ENCODE results near the gene TAF8.

The TAF8 gene

GRCh38 chr6:42083530-42083929 lies 33.2 kb downstream of the TAF8 start:
- Histone ChIP-seq H4K20me1 (ENCODE audit: control insufficient read depth, insufficient read depth, low read depth, low read length) (no peaks in the 10 kb centered on the region), H3F3A (ENCODE audit: control insufficient read depth, insufficient read depth) (no peaks in the 10 kb centered on the region), H3K4me2 (ENCODE audit: low read length) (no peak overlapping the region), H3K27ac (ENCODE audit: low read depth, low read length) (no peak overlapping the region), H3K9me3 (ENCODE audit: control insufficient read depth, insufficient read depth, low read length) (no peaks in the 10 kb centered on the region), H3K36me3 (ENCODE audit: control insufficient read depth, low read length) (no peaks in the 10 kb centered on the region; the same call in 1 of the 2 replicates), H3K27me3 (ENCODE audit: control insufficient read depth, low read length) (no peaks in the 10 kb centered on the region), H3K9me2 (replicated peaks; ENCODE audit: control insufficient read depth, low read length) (no peaks in the 10 kb centered on the region), H3K4me3 (ENCODE audit: low read length) (no peak overlapping the region), H3K79me2 (ENCODE audit: control insufficient read depth, low read length) (no peaks in the 10 kb centered on the region), H3K4me1 (ENCODE audit: control insufficient read depth, low read length) (no peaks in the 10 kb centered on the region)
- TF ChIP-seq EZH2phosphoT487 (IDR thresholded peaks at IDR 0.05; ENCODE audit: borderline replicate concordance, low read length) (no peak), CTCF (IDR thresholded peaks at IDR 0.05; ENCODE audit: low read depth, low read length, poor library complexity, severe bottlenecking) (no peak)

GRCh38 chr6:42084889-42085288 lies 34.6 kb downstream of the TAF8 start:
- Histone ChIP-seq H3K4me3 (ENCODE audit: low read length) (no peak overlapping the region), H3K4me2 (ENCODE audit: low read length) (no peak overlapping the region), H4K20me1 (ENCODE audit: control insufficient read depth, insufficient read depth, low read depth, low read length) (no peaks in the 10 kb centered on the region), H3K36me3 (ENCODE audit: control insufficient read depth, low read length) (no peaks in the 10 kb centered on the region), H3F3A (ENCODE audit: control insufficient read depth, insufficient read depth) (no peaks in the 10 kb centered on the region), H3K9me3 (ENCODE audit: control insufficient read depth, insufficient read depth, low read length) (no peaks in the 10 kb centered on the region), H3K9me2 (replicated peaks; ENCODE audit: control insufficient read depth, low read length) (no peaks in the 10 kb centered on the region), H3K27me3 (ENCODE audit: control insufficient read depth, low read length) (no peaks in the 10 kb centered on the region), H3K4me1 (ENCODE audit: control insufficient read depth, low read length) (no peaks in the 10 kb centered on the region), H3K27ac (ENCODE audit: low read depth, low read length) (no peak overlapping the region), H3K79me2 (ENCODE audit: control insufficient read depth, low read length) (no peaks in the 10 kb centered on the region)
- no peak for TF ChIP-seq CTCF (IDR thresholded peaks at IDR 0.05; ENCODE audit: low read depth, low read length, poor library complexity, severe bottlenecking)
- TF ChIP-seq EZH2phosphoT487 (IDR thresholded peaks at IDR 0.05; ENCODE audit: borderline replicate concordance, low read length): no peak

GRCh38 chr6:42086046-42087035 lies 36.0 kb downstream of the TAF8 start:
- Histone ChIP-seq H3K9me2 (replicated peaks; ENCODE audit: control insufficient read depth, low read length) (no peaks in the 10 kb centered on the region), H3K4me1 (ENCODE audit: control insufficient read depth, low read length) (no peaks in the 10 kb centered on the region), H3K36me3 (ENCODE audit: control insufficient read depth, low read length) (no peaks in the 10 kb centered on the region), H3K27ac (ENCODE audit: low read depth, low read length) (no peak overlapping the region), H3K9me3 (ENCODE audit: control insufficient read depth, insufficient read depth, low read length) (no peaks in the 10 kb centered on the region), H4K20me1 (ENCODE audit: control insufficient read depth, insufficient read depth, low read depth, low read length) (no peaks in the 10 kb centered on the region), H3K27me3 (ENCODE audit: control insufficient read depth, low read length) (peaks cover 3% of the 10 kb centered on the region; the same call in 1 of the 2 replicates), H3K79me2 (ENCODE audit: control insufficient read depth, low read length) (no peaks in the 10 kb centered on the region), H3K4me2 (ENCODE audit: low read length) (no peak overlapping the region), H3F3A (ENCODE audit: control insufficient read depth, insufficient read depth) (no peaks in the 10 kb centered on the region), H3K4me3 (ENCODE audit: low read length) (no peak overlapping the region)
- no peak for TF ChIP-seq CTCF (IDR thresholded peaks at IDR 0.05; ENCODE audit: low read depth, low read length, poor library complexity, severe bottlenecking)
- TF ChIP-seq EZH2phosphoT487 (IDR thresholded peaks at IDR 0.05; ENCODE audit: borderline replicate concordance, low read length): no peak

Measured in DOHH2 (cell line).